Right lung (tissue), 5 donors: ENCODE data around the gene GSTM3. TPM values are rescaled to one million over a fixed set of nuclear protein-coding genes. Genes with fewer than 3 reads are reported as not detected.
"Not testable (repeated sequence)": the region's sequence is repeated elsewhere in the genome, so short reads cannot be mapped to it uniquely, and the experiment has no call there.

Experiments
- DNase-seq, 2 donors: peaks; one replicate each; pipeline ENCODE4 v3.0.0-alpha.2; 2013
- polyA plus RNA-seq, 5 donors: library from polyadenylated mRNA; unstranded; fragments of 120-200 nt; gene quantifications; one replicate each; pipeline versions ENCODE4 v1.2.1 to v1.2.3, GENCODE V29; 2013; ENCODE audit warnings: inconsistent platforms in 1 of 5, low replicate concordance in 1 of 5; ENCODE audit not compliant: insufficient read length in 5 of 5, insufficient read depth in 1 of 5

GSTM3 gene
- polyA plus RNA-seq, 5 donors, result 101 to 145 (median 121) TPM

DNA sequence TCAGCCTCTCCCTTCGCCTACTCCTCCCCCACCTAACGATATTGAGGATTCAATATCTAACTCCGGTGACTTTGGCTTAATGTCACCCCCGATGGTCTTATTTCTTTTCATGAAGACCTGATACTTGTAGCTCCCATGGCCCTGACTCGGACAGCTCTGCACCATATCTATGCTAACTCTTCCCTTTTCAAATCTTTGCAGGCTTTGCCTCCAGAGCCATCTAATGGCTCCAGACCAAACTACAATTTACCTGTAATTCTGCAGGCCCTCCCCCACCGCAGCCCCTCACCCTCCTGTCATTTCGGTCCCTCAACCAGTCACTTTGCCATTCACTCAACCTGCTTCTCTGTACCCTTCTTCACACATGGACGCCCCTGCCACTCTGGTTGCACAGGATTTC is 36.7 kb downstream of the GSTM3 start:
- no peak for DNase-seq

DNA sequence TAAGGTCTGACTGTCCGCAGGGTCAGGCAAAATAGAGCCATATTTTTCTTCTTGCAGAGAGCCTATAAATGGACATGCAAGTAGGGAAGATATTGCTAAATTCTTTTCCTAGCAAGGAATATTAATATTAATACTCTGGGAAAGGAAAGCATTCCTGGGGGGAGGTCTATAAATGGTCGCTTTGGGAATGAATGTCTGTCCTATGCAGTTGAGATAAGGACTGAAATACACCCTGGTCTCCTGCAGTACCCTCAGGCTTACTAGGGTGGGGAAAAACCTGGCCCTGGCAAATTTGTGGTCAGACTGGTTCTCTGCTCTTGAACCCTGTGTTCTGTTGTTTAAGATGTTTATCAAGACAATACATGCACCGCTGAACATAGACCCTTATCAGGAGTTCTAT is 37.9 kb downstream of the GSTM3 start:
- not testable (repeated sequence) for DNase-seq

DNA sequence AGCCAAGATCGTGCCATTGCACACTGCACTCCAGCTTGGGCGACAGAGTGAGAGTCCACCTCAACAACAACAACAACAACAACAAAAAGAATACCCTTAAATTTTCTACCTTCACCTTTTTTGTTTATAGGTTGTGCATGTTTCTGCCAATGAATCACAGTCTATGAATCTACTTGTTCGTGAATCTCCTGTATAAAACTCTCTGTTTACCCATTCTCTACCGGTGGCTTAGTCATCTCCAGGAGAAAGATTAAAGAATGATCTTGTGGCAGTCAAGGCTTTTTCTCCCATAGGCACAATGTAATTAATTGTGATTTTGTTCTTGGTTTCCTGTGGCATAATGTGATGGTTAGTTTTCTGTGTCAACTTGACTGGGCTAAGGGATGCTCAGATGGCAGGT is 43.0 kb downstream of the GSTM3 start:
- DNase-seq, result not testable (repeated sequence)

DNA sequence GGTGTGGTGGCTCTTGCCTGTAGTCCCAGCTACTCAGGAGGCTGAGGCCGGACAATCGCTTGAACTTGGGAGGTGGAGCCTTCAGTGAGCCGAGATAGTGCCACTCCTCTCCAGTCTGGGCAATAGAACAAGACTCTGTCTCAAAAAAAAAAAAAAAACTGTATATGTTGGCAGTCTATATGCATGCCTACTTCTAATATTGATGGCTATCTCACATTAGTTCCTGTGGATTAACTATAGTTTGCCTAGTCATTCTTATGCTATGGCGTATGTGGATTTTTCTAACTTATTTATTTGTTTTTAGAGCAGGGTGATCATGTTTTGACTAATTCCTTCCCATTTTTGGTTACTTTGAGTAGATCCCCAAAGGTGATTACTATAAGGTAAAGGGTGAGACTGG is 43.8 kb downstream of the GSTM3 start:
- DNase-seq, result no peak

DNA sequence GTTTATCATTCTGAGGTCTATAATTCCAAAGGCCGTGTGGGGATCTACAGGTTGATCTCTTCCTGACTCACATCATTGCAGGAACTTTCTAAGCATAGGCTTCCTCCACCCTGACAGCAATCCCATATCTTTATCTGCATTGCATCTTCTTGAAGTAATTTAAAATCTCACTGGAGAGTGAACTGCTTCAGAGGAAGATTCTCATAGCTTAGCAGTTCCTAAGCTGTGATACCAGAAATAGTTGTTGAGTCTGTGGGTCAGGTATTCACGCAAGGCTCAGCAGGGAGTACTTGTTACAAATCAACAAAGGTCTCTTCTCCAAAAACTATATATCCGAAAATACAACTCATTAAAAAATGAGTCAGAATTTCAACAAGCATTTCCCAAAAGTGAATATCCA is 45.7 kb downstream of the GSTM3 start:
- not testable (repeated sequence) for DNase-seq

DNA sequence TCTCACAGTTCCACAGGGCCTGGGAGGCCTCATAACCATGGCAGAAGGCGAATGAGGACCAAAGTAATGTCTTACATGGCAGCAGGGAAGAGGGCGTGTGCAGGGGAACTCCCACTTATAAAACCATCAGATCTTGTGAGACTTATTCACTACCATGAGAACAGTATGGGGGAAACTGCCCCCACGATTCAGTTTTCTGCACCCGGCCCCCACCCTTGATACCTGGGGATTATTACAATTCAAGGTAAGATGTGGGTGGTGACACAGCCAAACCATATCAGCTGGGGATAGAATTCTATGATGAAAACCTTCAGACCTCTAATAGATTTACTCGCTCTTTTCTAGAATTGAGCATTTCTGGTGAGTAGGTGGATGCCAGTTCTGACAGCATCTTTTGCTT is 46.4 kb downstream of the GSTM3 start:
- not testable (repeated sequence) for DNase-seq

DNA sequence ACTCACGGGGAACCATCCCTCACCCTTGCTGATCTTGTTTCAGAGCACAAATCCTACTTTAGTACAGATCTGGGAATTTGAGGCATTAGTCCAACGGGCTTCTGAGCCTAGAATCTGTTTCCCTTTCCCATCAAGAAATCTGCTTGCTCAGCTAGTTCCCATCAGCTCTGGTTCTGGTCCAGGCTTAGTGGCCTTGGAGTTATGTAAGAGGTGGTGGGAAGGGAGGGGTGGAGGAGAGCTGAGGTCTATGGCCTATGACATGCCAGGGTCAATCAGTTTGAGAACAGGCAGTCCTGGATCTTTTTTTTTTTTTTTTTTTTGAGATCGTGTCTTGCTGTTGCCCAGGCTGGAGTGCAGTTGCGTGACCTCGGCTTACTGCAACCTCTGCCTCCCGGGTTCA is 49.1 kb downstream of the GSTM3 start:
- DNase-seq, result no peak

DNA sequence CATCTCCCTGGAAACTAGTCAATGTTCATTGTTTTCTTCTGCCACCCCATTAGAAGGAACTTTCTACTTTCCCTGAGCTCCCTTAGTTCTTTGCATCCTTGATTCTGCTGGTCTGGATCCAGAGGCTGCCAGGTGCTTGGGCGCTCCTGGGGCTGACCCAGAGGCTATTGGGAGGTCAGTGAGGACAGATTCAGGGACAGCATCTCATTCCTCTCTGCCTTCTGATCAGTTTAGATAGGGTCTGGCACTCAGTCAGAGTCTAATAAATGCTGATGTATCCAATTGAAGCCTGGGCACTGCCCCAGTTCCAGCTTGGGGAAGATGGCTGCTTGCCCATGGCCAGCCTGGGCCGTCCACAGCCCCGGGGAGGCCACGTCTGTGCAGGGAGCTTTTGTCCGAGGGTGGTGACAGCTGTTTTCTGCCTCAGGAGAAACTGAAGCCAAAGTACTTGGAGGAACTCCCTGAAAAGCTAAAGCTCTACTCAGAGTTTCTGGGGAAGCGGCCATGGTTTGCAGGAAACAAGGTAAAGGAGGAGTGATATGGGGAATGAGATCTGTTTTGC is 50.9 kb downstream of the GSTM3 start:
- DNase-seq, result no peak

DNA sequence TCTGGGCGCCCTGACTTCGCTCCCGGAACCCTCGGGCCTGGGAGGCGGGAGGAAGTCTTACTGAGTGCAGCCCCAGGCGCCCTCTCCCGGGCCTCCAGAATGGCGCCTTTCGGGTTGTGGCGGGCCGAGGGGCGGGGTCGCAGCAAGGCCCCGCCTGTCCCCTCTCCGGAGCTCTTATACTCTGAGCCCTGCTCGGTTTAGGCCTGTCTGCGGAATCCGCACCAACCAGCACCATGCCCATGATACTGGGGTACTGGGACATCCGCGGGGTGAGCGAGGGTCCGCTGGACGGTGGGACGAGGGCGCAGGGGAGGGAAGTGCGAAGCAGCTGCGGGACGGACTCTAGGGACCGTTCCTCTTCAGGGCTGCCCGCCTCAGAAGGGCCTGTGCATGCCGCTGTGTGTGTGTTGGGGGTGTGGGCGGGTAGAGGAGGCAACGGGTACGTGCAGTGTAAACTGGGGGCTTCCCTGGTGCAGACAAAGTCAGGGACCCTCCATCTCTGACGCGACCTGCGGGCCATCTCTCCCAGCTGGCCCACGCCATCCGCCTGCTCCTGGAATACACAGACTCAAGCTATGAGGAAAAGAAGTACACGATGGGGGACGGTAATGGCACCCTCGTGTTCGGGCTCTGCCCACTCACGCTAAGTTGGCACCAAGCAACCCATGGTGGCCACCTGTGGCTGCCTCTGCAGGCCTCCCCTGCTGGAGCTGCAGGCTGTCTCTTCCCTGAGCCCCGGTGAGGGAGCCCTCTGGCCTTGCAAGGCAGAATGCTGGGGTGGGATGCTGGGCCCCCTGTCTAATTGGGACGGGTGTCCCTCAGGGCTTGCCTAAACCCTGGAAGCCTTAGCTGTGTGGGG is 53.0 kb downstream of the GSTM3 start, which contains the start of gene GSTM1:
Gene GSTM1 (plus strand): TSS at position 177 of the 859 bp plus-strand sequence. CDS start 57 bp downstream, at position 234.
- peak in 1 of 2 donors; percentile 77 for DNase-seq

DNA sequence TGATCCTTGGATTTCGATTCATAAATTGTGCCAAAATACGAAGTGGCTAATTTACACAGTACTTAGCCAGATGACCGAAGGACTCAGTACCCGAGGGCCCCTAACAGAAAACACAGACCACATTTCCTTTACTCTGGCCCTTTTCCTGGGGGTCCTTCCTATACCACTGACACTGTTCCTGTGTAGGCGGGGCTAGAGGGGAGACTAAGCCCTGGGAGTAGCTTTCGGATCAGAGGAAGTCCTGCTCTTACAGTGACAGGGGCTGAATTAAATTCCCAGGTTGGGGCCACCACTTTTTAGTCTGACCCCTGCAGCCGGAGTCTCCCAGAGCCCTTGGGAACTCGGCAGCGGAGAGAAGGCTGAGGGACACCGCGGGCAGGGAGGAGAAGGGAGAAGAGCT is 53.7 kb downstream of the GSTM3 start:
- DNase-seq, result not testable (repeated sequence)

DNA sequence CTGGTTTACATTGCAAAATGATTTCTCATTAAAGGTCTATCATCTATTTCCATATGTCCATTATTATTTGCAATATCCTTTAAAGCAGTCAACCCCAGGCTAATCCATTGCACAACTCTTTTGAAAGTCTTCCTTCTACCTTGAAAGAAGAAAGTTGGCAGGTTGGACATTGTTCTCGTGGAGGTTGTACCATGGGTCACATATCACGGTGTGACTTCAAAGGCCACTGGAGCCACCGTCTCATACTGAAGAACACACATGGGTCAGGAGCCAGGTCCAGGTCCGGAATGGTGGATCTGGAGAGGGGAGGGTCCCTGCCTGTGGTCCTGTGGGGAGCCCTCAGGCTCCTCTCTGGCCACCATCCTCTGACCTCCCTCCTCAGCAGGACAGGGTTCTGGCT is 54.9 kb downstream of the GSTM3 start:
- not testable (repeated sequence) for DNase-seq

DNA sequence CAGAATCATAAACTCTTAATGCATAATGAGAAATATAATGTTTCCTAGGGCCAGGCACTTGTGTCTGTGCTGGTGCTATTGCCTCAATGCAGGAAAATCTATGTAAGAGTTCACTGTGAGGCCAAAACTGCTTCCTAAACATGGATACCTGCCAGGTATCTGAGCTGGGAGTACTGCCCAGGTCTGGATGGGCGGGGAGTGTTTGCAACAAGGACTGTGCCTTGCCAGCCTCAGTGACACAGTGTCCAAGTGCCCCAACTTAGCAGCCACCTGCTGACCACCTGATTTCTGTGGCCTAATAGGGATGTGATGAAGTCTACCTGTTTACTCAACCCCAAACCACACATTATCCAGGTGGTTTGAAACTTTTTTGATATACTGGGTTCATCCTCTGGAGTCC is 55.4 kb downstream of the GSTM3 start:
- DNase-seq, result not testable (repeated sequence)

DNA sequence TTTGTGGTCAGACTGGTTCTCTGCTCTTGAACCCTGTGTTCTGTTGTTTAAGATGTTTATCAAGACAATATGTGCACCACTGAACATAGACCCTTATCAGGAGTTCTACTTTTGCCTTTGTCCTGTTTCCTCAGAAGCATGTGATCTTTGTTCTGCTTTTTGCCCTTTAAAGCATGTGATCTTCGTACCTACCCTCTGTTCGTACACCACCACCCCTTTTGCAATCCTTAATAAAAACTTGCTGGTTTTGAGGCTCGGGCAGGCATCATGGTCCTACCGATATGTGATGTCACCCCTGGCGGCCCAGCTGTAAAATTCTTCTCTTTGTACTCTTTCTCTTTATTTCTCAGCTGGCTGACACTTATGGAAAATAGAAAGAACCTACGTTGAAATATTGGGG is 56.1 kb downstream of the GSTM3 start:
- DNase-seq, result not testable (repeated sequence)

Other genes with a start within 250 kb of the GSTM3 start
- gene CYB561D1, start 246.9 kb downstream of the GSTM3 start, polyA plus RNA-seq, result 1 to 10 TPM; 4.8 to 9.5 (median 8.5) TPM
- gene AMIGO1, start 231.3 kb downstream of the GSTM3 start, polyA plus RNA-seq, result 1 to 10 TPM; 2.6 to 5.1 (median 3.7) TPM
- gene GPR61, start 201.2 kb downstream of the GSTM3 start, polyA plus RNA-seq, result 1 to 10 TPM in 1 of 5 donors, under 1 TPM in 4; 0.27 to 1.7 (median 0.40) TPM
- gene GNAI3, start 192.4 kb downstream of the GSTM3 start, polyA plus RNA-seq, result 10 to 100 TPM in 4 of 5 donors, 1 to 10 TPM in 1; 9.7 to 12.8 (median 10.9) TPM
- gene GNAT2, start 121.4 kb downstream of the GSTM3 start, polyA plus RNA-seq, result under 1 TPM in 1 of 5 donors, not detected in 4; 0.11 TPM
- 10 to 100 TPM; 34.9 to 56.9 (median 50.8) TPM for gene AMPD2, start 121.2 kb downstream of the GSTM3 start, polyA plus RNA-seq
- 10 to 100 TPM; 27.7 to 34.1 (median 32.0) TPM for gene GSTM4, start 84.9 kb downstream of the GSTM3 start, polyA plus RNA-seq
- 100 to 1,000 TPM; 211 to 275 (median 236) TPM for gene GSTM2, start 73.0 kb downstream of the GSTM3 start, polyA plus RNA-seq
- 100 to 1,000 TPM in 2 of 5 donors, 10 to 100 TPM in 1, 1 to 10 TPM in 2; 1.5 to 172 (median 97.9) TPM for gene GSTM1, start 53.2 kb downstream of the GSTM3 start, polyA plus RNA-seq
- 10 to 100 TPM; 64.5 to 92.1 (median 73.8) TPM for gene GSTM5, start 28.8 kb downstream of the GSTM3 start, polyA plus RNA-seq
- gene EPS8L3, start 22.9 kb upstream of the GSTM3 start, polyA plus RNA-seq, result 1 to 10 TPM in 1 of 5 donors, under 1 TPM in 4; 0.22 to 1.5 (median 0.35) TPM
- gene CSF1, start 169.8 kb upstream of the GSTM3 start, polyA plus RNA-seq, result 10 to 100 TPM in 2 of 5 donors, 1 to 10 TPM in 3; 7.2 to 12.1 (median 9.5) TPM
- gene AHCYL1, start 243.7 kb upstream of the GSTM3 start, polyA plus RNA-seq, result 10 to 100 TPM; 66.7 to 88.5 (median 85.4) TPM